ENCODE results near the gene NUDT4.

GRCh38 chr12:93365616-93366405 is 11.9 kb upstream of the NUDT4 start:
- TF ChIP-seq POLR2A (IDR thresholded peaks at IDR 0.05; ENCODE audit: low read depth, low read length): no peak
- no peak for TF ChIP-seq TAF1 (IDR thresholded peaks at IDR 0.05; ENCODE audit: borderline replicate concordance, low read depth, low read length)

All from GM12892 (cell line).